K562 (cell line): ENCODE data around the gene ZNF346. TPM values are rescaled to one million over a fixed set of nuclear protein-coding genes. Genes with fewer than 3 reads are reported as not detected.

Experiments used
- ATAC-seq: fragments of 200-7000 bp; cut with Tn5 transposase; 3 replicates; pipeline ENCODE4 v1.9.1; 2020; ENCODE audit warnings: moderate library complexity
- BruUV-seq: library from RNA; stranded (reverse); fragments of 400-500 nt; replicated peaks from 2 replicates; lab custom pipeline; 2021; lab: Mats Ljungman, UMichigan
- CTCF ChIA-PET: fragments of 300-600 bp; formaldehyde crosslinking; extraction: SDS; loops from one replicate; lab custom pipeline; 2021; ENCODE audit warnings: low intra/inter-chr PET ratio; lab: Yijun Ruan, JAX
- POLR2A ChIA-PET: fragments of 300-600, 350-650 bp; sonication (Branson Sonifier 250); formaldehyde crosslinking; extraction: SDS; loops from one replicate; lab custom pipeline; 2021; ENCODE audit warnings: antibody characterized with exemption, inconsistent platforms; lab: Yijun Ruan, JAX
- DNase-seq, 4 experiments: peaks; one replicate each; pipeline versions ENCODE4 v3.0.0 to v3.0.0-alpha.2; 2011 to 2018; ENCODE audit warnings: low spot score in 3 of 4, mixed read lengths in 3 of 4; ENCODE audit errors: extremely low read depth in 1 of 4
- FAIRE-seq: peaks from 2 replicates; lab custom pipeline; 2011; peaks lifted over from hg19 to GRCh38; lab: Jason Lieb, UNC
- H2AFZ ChIP-seq: 2 replicates; pipeline ENCODE4 v1.6.0; 2011; ENCODE audit warnings: low read depth, low read length, control low read depth, inconsistent platforms
- H3K27ac ChIP-seq: fragments of 200-600 bp; 3 replicates; pipeline ENCODE4 v1.8.0; 2011; ENCODE audit warnings: low read depth, mild to moderate bottlenecking, control low read depth, inconsistent platforms, low read length, moderate library complexity, mixed read lengths; ENCODE audit errors: extremely low read depth
- H3K27me3 ChIP-seq, 2 experiments: fragments of 300-600 bp in 1 of 2; 2 replicates in 1 of 2; 3 replicates in 1 of 2; pipeline versions ENCODE4 v1.6.0 to v1.8.0; 2011; ENCODE audit warnings: inconsistent platforms in 2 of 2, low read length in 2 of 2, mild to moderate bottlenecking in 1 of 2, mixed read lengths in 1 of 2, moderate library complexity in 1 of 2; ENCODE audit not compliant: control insufficient read depth in 2 of 2, insufficient read depth in 2 of 2
- H3K36me3 ChIP-seq: fragments of 300-600 bp; 3 replicates; pipeline ENCODE4 v1.8.0; 2011; ENCODE audit warnings: mild to moderate bottlenecking, low read length, inconsistent platforms; ENCODE audit not compliant: control insufficient read depth, insufficient read depth
- H3K4me1 ChIP-seq, 2 experiments: fragments of 200-600 bp in 1 of 2; replicated peaks in 1 of 2; 2 replicates in 1 of 2; 3 replicates in 1 of 2; pipeline versions ENCODE4 v1.5.1 to v1.8.0; 2011; ENCODE audit warnings: inconsistent platforms in 2 of 2, low read length in 2 of 2, mild to moderate bottlenecking in 1 of 2, mixed read lengths in 1 of 2, moderate library complexity in 1 of 2; ENCODE audit not compliant: control insufficient read depth in 2 of 2, insufficient read depth in 2 of 2
- H3K4me2 ChIP-seq: 2 replicates; pipeline ENCODE4 v1.6.1; 2011; ENCODE audit warnings: low read length, control low read depth, inconsistent platforms, mixed read lengths; ENCODE audit not compliant: insufficient read depth
- H3K4me3 ChIP-seq: fragments of 200-600 bp; sonication (generic), shearing (Covaris generic); 2 replicates; pipeline ENCODE4 v1.5.1; 2016; ENCODE audit warnings: control low read depth, inconsistent platforms
- H3K79me2 ChIP-seq: fragments of 200-600 bp; 3 replicates; pipeline ENCODE4 v1.8.0; 2011; ENCODE audit warnings: low read length, inconsistent platforms; ENCODE audit not compliant: control insufficient read depth, insufficient read depth
- H3K9ac ChIP-seq, 2 experiments: 2 replicates each; pipeline versions ENCODE4 v1.6.0 to v1.6.1; 2011; ENCODE audit warnings: low read depth in 2 of 2, low read length in 2 of 2, control low read depth in 1 of 2, inconsistent platforms in 1 of 2, mild to moderate bottlenecking in 1 of 2, mixed read lengths in 1 of 2; ENCODE audit not compliant: insufficient read depth in 1 of 2
- H3K9me1 ChIP-seq: one replicate; pipeline ENCODE4 v1.6.0; 2011; ENCODE audit warnings: inconsistent platforms, mild to moderate bottlenecking, low read length, moderate library complexity; ENCODE audit not compliant: control insufficient read depth, insufficient read depth
- H3K9me3 ChIP-seq: replicated peaks from 2 replicates; pipeline ENCODE4 v1.5.1; 2011; ENCODE audit warnings: low read depth, low read length, inconsistent platforms; ENCODE audit not compliant: control insufficient read depth, insufficient read depth
- H4K20me1 ChIP-seq: replicated peaks from 2 replicates; pipeline ENCODE4 v1.6.1; 2011; ENCODE audit warnings: low read length, inconsistent platforms, mixed read lengths; ENCODE audit not compliant: control insufficient read depth, insufficient read depth
- DIDO1 ChIP-seq: fragments of 450-650 bp; IDR thresholded peaks from 2 replicates; pipeline ENCODE4 v1.6.1; 2016; ENCODE audit warnings: low read depth, missing biosample characterization, missing genetic modification characterization
- NEUROD1 ChIP-seq: fragments of 150-350 bp; IDR thresholded peaks from 2 replicates; pipeline ENCODE4 v1.6.1; 2014; ENCODE audit warnings: borderline replicate concordance, low read length, low read depth; ENCODE audit not compliant: partially characterized antibody
- POLR3G ChIP-seq: IDR thresholded peaks from 2 replicates; pipeline ENCODE4 v1.6.1; 2011; ENCODE audit not compliant: insufficient read length, insufficient replicate concordance; ENCODE audit errors: extremely low read depth
- SIN3B ChIP-seq: fragments of 450-650 bp; IDR thresholded peaks from 2 replicates; pipeline ENCODE4 v1.6.1; 2017; ENCODE audit warnings: low read depth, mild to moderate bottlenecking, moderate library complexity
- ZNF644 ChIP-seq: fragments of 200-800 bp; sonication (Bioruptor generic); IDR thresholded peaks from 2 replicates; pipeline ENCODE4 v1.6.1; 2016; ENCODE audit warnings: low read depth, missing genetic modification characterization, missing compliant biosample characterization
- ZZZ3 ChIP-seq: fragments of 450-650 bp; IDR thresholded peaks from 2 replicates; pipeline ENCODE4 v1.6.1; 2016; ENCODE audit warnings: antibody characterized with exemption, mild to moderate bottlenecking, moderate library complexity
- whole genome bisulfite sequencing: fragments of 100-300 bp; shearing (Covaris generic); methylation state at CpG from one replicate; pipeline ENCODE4 v1.1.6; 2016; ENCODE audit warnings: low coverage, mixed read lengths; ENCODE audit not compliant: insufficient coverage; ENCODE audit errors: missing lambda C conversion rate; 5-methylcytosine and 5-hydroxymethylcytosine counted together
- in situ Hi-C: fragments of 300-500 bp; cut with MboI; formaldehyde crosslinking; loops from 4 replicates; pipeline ENCODE4 v1.15.0; 2018; ENCODE audit warnings: inconsistent platforms, mixed read lengths
- intact Hi-C: fragments of 100-400 bp; cut with micrococcal nuclease; formaldehyde crosslinking; loops from 2 replicates; pipeline ENCODE4 v1.14.2; 2022
- polyA plus RNA-seq, 8 experiments: library from polyadenylated mRNA; depleted of rRNA in 4 of 8; stranded (reverse) in 5 of 8; unstranded in 3 of 8; fragments of >200 nt; fragmentation: Nextera tagmentation in 2 of 8; fragmentation: Illumina TruSeq in 1 of 8; extraction: Ambion mirVana in 2 of 8; extraction: Trizol in 1 of 8; gene quantifications; 2 replicates each; pipeline versions ENCODE4 v1.2.1 to v1.2.3, GENCODE V29; 2011 to 2014; ENCODE audit warnings: inconsistent platforms in 1 of 8, missing spikeins in 1 of 8
- total RNA-seq, 7 experiments: library from RNA; depleted of rRNA in 6 of 7; stranded (reverse); fragments of >200 nt in 6 of 7; fragmentation: Illumina TruSeq in 2 of 7; extraction: Trizol in 2 of 7; gene quantifications; 2 replicates each; pipeline versions ENCODE4 v1.2.1 to v1.2.3, GENCODE V29; 2011 to 2021; ENCODE audit warnings: low replicate concordance in 1 of 7
- TF ChIP-seq, protein P1 (sequence below): fragments of 250-450 bp; sonication (Bioruptor Pico); IDR thresholded peaks from 2 replicates; pipeline ENCODE4 v1.4.0; 2020

The ZNF346 gene
- total and polyA plus RNA-seq, 9 of the 15 experiments (the other 6 are each of a cell fraction or from before 2014, with no cell fraction given): 5.0 to 25.1 (median 20.1) TPM

DNA sequence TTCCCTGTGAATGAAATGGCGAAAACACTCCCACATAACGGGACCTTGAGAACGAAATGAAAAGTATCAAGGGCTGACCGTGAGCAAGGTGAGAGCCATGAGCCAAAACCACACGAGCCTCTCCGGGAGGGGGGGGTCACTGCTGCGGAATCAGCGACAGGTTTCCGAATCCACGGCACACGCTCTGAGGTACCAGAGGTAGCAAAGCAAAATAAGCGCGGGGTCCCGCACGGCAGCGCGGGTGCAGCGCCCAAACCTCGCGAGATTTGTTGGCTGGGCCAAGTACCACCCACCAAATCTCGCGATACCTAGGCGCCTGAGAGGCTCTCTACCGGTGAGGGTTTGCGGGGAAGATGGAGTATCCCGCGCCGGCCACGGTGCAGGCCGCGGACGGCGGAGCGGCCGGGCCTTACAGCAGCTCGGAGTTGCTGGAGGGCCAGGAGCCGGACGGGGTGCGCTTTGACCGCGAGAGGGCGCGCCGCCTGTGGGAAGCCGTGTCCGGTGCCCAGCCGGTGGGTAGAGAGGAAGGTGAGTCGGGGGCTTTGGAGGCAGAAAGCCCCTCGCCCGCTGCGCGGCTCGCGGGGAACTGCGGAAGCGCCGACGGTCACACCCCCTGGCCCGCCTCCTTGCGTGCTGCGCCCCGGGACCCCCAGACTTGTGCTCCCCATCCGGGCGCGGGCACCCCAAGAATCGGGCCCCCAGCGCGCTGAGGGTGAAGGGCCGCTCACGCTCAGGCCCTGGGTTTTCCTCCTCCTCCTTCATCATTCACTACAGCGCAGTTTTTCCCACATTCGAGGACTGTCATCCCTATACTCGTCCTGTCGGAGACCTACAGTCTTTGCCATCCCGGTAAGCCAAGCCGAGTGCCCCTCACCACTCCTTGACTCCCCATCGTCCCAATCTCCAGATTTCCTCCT is at the start of gene ZNF346 (continued):
- peak; percentile 40; the same call in 1 of the 2 replicates for TF ChIP-seq SIN3B
- TF ChIP-seq NEUROD1: peak; percentile 49
- 0 out of 2 replicates have a peak, but pooled peaks have one; percentile 41 for TF ChIP-seq DIDO1
- TF ChIP-seq, all 486 proteins: peak for 104

DNA sequence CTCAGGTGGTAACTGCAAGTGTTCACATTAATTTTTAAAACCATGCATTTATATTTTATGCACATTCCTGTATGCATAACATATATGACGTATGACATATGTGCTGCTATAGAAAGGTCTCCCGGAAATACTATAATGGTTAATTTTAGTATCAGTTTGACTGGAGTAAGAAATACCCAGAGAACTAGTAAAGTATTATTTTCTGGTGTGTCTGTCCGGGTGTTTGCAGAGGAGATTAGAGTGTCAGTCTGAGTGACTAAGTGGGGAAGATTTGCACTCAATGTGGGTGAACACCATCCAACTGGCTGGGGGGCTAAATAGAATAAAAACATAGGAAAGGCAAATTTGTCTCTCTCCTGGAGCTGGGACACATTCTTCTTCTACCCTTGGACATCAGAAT is 42.8 kb upstream of the ZNF346 start:
- in situ Hi-C loops (no loop called here), intact Hi-C loops (no loop called here)
- Histone ChIP-seq H3K9me1 (no peaks in the 10 kb centered on the region), H3K4me1 (no peaks in the 10 kb centered on the region; a peak in 2 of 5 replicates), H3K4me2 (no peak overlapping the region), H3K27ac (no peak overlapping the region), H3K79me2 (peaks cover 34% of the 10 kb centered on the region), H3K27me3 (no peaks in the 10 kb centered on the region), H3K36me3 (peaks cover 54% of the 10 kb centered on the region), H3K9me3 (no peaks in the 10 kb centered on the region), H4K20me1 (no peaks in the 10 kb centered on the region), H3K9ac (no peak overlapping the region), H2AFZ (no peak overlapping the region), H3K4me3 (no peak overlapping the region)
- DNase-seq (no peak), FAIRE-seq (no peak), ATAC-seq (no peak)
- 90% methylated on average over 3 of the region's 3 CpGs for WGBS
- ChIA-PET CTCF (no interaction called here), POLR2A (interaction anchor here (0.6 kb wide), 1 partner anchor 26 kb away, joined by 3 read pairs; no protein-coding TSS in a partner anchor)
- TSS peak; percentile 23 for BruUV-seq
- TF ChIP-seq ZZZ3: no peak
- no peak for TF ChIP-seq ZNF644
- no peak for TF ChIP-seq POLR3G
- TF ChIP-seq, protein P1, sequence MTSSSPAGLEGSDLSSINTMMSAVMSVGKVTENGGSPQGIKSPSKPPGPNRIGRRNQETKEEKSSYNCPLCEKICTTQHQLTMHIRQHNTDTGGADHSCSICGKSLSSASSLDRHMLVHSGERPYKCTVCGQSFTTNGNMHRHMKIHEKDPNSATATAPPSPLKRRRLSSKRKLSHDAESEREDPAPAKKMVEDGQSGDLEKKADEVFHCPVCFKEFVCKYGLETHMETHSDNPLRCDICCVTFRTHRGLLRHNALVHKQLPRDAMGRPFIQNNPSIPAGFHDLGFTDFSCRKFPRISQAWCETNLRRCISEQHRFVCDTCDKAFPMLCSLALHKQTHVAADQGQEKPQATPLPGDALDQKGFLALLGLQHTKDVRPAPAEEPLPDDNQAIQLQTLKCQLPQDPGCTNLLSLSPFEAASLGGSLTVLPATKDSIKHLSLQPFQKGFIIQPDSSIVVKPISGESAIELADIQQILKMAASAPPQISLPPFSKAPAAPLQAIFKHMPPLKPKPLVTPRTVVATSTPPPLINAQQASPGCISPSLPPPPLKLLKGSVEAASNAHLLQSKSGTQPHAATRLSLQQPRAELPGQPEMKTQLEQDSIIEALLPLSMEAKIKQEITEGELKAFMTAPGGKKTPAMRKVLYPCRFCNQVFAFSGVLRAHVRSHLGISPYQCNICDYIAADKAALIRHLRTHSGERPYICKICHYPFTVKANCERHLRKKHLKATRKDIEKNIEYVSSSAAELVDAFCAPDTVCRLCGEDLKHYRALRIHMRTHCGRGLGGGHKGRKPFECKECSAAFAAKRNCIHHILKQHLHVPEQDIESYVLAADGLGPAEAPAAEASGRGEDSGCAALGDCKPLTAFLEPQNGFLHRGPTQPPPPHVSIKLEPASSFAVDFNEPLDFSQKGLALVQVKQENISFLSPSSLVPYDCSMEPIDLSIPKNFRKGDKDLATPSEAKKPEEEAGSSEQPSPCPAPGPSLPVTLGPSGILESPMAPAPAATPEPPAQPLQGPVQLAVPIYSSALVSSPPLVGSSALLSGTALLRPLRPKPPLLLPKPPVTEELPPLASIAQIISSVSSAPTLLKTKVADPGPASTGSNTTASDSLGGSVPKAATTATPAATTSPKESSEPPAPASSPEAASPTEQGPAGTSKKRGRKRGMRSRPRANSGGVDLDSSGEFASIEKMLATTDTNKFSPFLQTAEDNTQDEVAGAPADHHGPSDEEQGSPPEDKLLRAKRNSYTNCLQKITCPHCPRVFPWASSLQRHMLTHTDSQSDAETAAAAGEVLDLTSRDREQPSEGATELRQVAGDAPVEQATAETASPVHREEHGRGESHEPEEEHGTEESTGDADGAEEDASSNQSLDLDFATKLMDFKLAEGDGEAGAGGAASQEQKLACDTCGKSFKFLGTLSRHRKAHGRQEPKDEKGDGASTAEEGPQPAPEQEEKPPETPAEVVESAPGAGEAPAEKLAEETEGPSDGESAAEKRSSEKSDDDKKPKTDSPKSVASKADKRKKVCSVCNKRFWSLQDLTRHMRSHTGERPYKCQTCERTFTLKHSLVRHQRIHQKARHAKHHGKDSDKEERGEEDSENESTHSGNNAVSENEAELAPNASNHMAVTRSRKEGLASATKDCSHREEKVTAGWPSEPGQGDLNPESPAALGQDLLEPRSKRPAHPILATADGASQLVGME (CRISPR knock-in tag): no peak
